Transverse colon (tissue), 4 donors: ENCODE data around the gene CPLX1. TPM values are rescaled to one million over a fixed set of nuclear protein-coding genes. Genes with fewer than 3 reads are reported as not detected.

Source experiments
- DNase-seq: peaks from one replicate; pipeline ENCODE4 v3.0.0-alpha.2; 2019
- H3K27ac ChIP-seq, 4 donors: fragments of 200-600 bp; sonication (generic); 2 replicates each; pipeline ENCODE4 v1.5.1; 2016 to 2018; ENCODE audit warnings: inconsistent platforms in 4 of 4
- H3K27me3 ChIP-seq: fragments of 200-600 bp; sonication (generic); 2 replicates; pipeline ENCODE4 v1.5.1; 2017; ENCODE audit warnings: inconsistent platforms
- H3K36me3 ChIP-seq, 4 donors: fragments of 200-600 bp; sonication (generic); 2 replicates each; pipeline ENCODE4 v1.5.1; 2017 to 2019; ENCODE audit warnings: inconsistent platforms in 4 of 4
- H3K4me1 ChIP-seq, 4 donors: fragments of 200-600 bp; sonication (generic); 2 replicates each; pipeline ENCODE4 v1.5.1; 2017 to 2020; ENCODE audit warnings: inconsistent platforms in 4 of 4
- H3K4me3 ChIP-seq, 4 donors: fragments of 200-600 bp; sonication (generic); 1 replicate in 1 of 4; 2 replicates in 3 of 4; pipeline versions ENCODE4 v1.5.1 to v1.6.1; 2017 to 2019; ENCODE audit warnings: inconsistent platforms in 4 of 4
- H3K9me3 ChIP-seq, 2 donors: fragments of 200-600 bp; sonication (generic); 2 replicates each; pipeline ENCODE4 v1.5.1; 2017 to 2019; ENCODE audit warnings: inconsistent platforms in 2 of 2
- CTCF ChIP-seq, 5 experiments: fragments of 200-600 bp in 3 of 5; fragments of 450-650 bp in 2 of 5; sonication (generic) in 3 of 5; IDR thresholded peaks; 1 replicate in 2 of 5; 2 replicates in 3 of 5; pipeline ENCODE4 v1.5.1; 2016 to 2017; ENCODE audit warnings: antibody characterized with exemption in 5 of 5, inconsistent platforms in 3 of 5, mild to moderate bottlenecking in 2 of 5, moderate library complexity in 1 of 5
- EP300 ChIP-seq: sonication (generic); formaldehyde crosslinking; IDR thresholded peaks from one replicate; pipeline ENCODE4 v1.6.1; 2017; ENCODE audit warnings: antibody characterized with exemption, low read depth
- POLR2A ChIP-seq: fragments of 450-650 bp; IDR thresholded peaks from one replicate; pipeline ENCODE4 v1.6.1; 2016; ENCODE audit warnings: antibody characterized with exemption, mild to moderate bottlenecking, moderate library complexity
- POLR2AphosphoS5 ChIP-seq, 3 donors: sonication (generic); formaldehyde crosslinking; IDR thresholded peaks; one replicate each; pipeline ENCODE4 v1.6.1; 2016; ENCODE audit warnings: antibody characterized with exemption in 3 of 3
- WGBS, 2 donors: methylation state at CpG; one replicate each; pipeline ENCODE4 v1.1.5; 2018; ENCODE audit warnings: low coverage in 1 of 2; 5-methylcytosine and 5-hydroxymethylcytosine counted together
- in situ Hi-C, 4 donors: fragments of 200-750 bp; cut with MboI; loops; one replicate each; pipeline versions ENCODE4 v1.15.0 to v1.15.1; 2017; ENCODE audit warnings: low sequenced_read_pairs in 3 of 4, low pct_ligation_motif_present in 1 of 4, low pct_unique_long_range_greater_than_20kb in 1 of 4
- intact Hi-C: fragments of 100-400 bp; cut with DNase I; formaldehyde crosslinking; loops from one replicate; pipeline ENCODE4 v1.15.1; 2023; ENCODE audit warnings: low total_unique reads
- total RNA-seq, 4 donors: library from RNA; depleted of rRNA; stranded (reverse); fragments of >200 nt; gene quantifications; one replicate each; pipeline ENCODE4 v1.1.0, GENCODE V29; 2016

The CPLX1 gene
- total RNA-seq, 4 donors from 2014 or later = 0.32 to 3.7 (median 0.41) TPM; not detected in 1

- Histone ChIP-seq H3K36me3 (peaks cover 0 to 18% (median 9%) of the 10 kb centered on the region in 4 donors), H3K9me3 (no peaks in the 10 kb centered on the region), H3K4me1 (no peaks in the 10 kb centered on the region), H3K4me3 (no peak overlapping the region), H3K27me3 (no peaks in the 10 kb centered on the region), H3K27ac (no peak overlapping the region)
- intact Hi-C loops (no loop called here), in situ Hi-C loops (no loop called here)
- 92% methylated on average over 16 of the region's 16 CpGs; no CpG with 5 or more reads in 1 of the 2 donors for WGBS, 2 donors
- no peak for DNase-seq
- no peak for TF ChIP-seq EP300
- no peak for TF ChIP-seq CTCF (IDR thresholded peaks at IDR 0.05)
- no peak for TF ChIP-seq POLR2A
- TF ChIP-seq POLR2AphosphoS5 (IDR thresholded peaks at IDR 0.05) = no peak
Observed at GRCh38 chr4:848307-848691, 22.4 kb upstream of the CPLX1 start.

- DNase-seq = no peak
- Histone ChIP-seq H3K4me1 (no peaks in the 10 kb centered on the region), H3K36me3 (peaks cover 0 to 14% (median 7%) of the 10 kb centered on the region in 4 donors), H3K9me3 (no peaks in the 10 kb centered on the region), H3K27ac (no peak overlapping the region), H3K27me3 (no peaks in the 10 kb centered on the region), H3K4me3 (no peak overlapping the region)
- TF ChIP-seq CTCF (IDR thresholded peaks at IDR 0.05) (no peak), EP300 (no peak), POLR2AphosphoS5 (IDR thresholded peaks at IDR 0.05) (no peak), POLR2A (no peak)
- intact Hi-C loops = no loop called here
- in situ Hi-C loops = no loop called here
- WGBS, 2 donors = 69 to 81% methylated on average over 5 to 14 of the region's 14 CpGs
Observed at GRCh38 chr4:845836-846251, 19.9 kb upstream of the CPLX1 start.

- Histone ChIP-seq H3K27me3 (no peaks in the 10 kb centered on the region), H3K36me3 (peaks cover 0 to 9% (median 4%) of the 10 kb centered on the region in 4 donors), H3K4me1 (no peaks in the 10 kb centered on the region), H3K27ac (no peak overlapping the region), H3K4me3 (no peak overlapping the region), H3K9me3 (no peaks in the 10 kb centered on the region)
- in situ Hi-C loops (no loop called here), intact Hi-C loops (no loop called here)
- TF ChIP-seq POLR2A (no peak), POLR2AphosphoS5 (IDR thresholded peaks at IDR 0.05) (no peak), CTCF (IDR thresholded peaks at IDR 0.05) (no peak), EP300 (no peak)
- 88% methylated on average over 7 of the region's 9 CpGs; no CpG with 5 or more reads in 1 of the 2 donors for WGBS, 2 donors
- no peak for DNase-seq
Observed at GRCh38 chr4:845233-845835, 19.4 kb upstream of the CPLX1 start.

- intact Hi-C loops = no loop called here
- in situ Hi-C loops = no loop called here
- 97% methylated on average over 9 of the region's 10 CpGs; no CpG with 5 or more reads in 1 of the 2 donors for WGBS, 2 donors
- no peak for TF ChIP-seq POLR2A
- TF ChIP-seq POLR2AphosphoS5 (IDR thresholded peaks at IDR 0.05) = no peak
- TF ChIP-seq EP300 = no peak
- no peak for TF ChIP-seq CTCF (IDR thresholded peaks at IDR 0.05)
- Histone ChIP-seq H3K36me3 (peaks cover 0 to 8% (median 2%) of the 10 kb centered on the region in 4 donors), H3K27ac (no peak overlapping the region), H3K4me3 (no peak overlapping the region), H3K27me3 (no peaks in the 10 kb centered on the region), H3K4me1 (no peaks in the 10 kb centered on the region), H3K9me3 (no peaks in the 10 kb centered on the region)
- DNase-seq = no peak
Observed at GRCh38 chr4:844752-845232, 18.9 kb upstream of the CPLX1 start.
